HFFc6 (cell line): ENCODE results near the gene ANKRD10. TPM values are rescaled to one million over a fixed set of nuclear protein-coding genes. Genes with fewer than 3 reads are reported as not detected.
A peak's percentile ranks its signal among the peaks of the same experiment; 100 is the strongest.

Experiments
- DNase-seq: peaks from one replicate; pipeline ENCODE4 v3.0.0-alpha.2; 2018
- H3K27ac Mint-ChIP-seq: 2 replicates; pipeline ENCODE4 v1.8.0; 2020; ENCODE audit warnings: mild to moderate bottlenecking, mixed read lengths
- H3K27me3 Mint-ChIP-seq: 2 replicates; pipeline ENCODE4 v1.8.0; 2021; ENCODE audit warnings: mild to moderate bottlenecking, moderate library complexity, mixed read lengths; ENCODE audit not compliant: insufficient read depth
- H3K36me3 Mint-ChIP-seq: 2 replicates; pipeline ENCODE4 v1.8.0; 2021; ENCODE audit warnings: low read depth, mixed read lengths
- H3K4me1 Mint-ChIP-seq: 2 replicates; pipeline ENCODE4 v1.8.0; 2020; ENCODE audit warnings: low read depth, mixed read lengths
- H3K4me3 Mint-ChIP-seq: 2 replicates; pipeline ENCODE4 v1.8.0; 2020; ENCODE audit warnings: mild to moderate bottlenecking, moderate library complexity, mixed read lengths
- H3K9me3 Mint-ChIP-seq: 2 replicates; pipeline ENCODE4 v1.8.0; 2020; ENCODE audit warnings: mild to moderate bottlenecking, mixed read lengths
- CTCF ChIP-seq: fragments of 200-600 bp; sonication (generic); IDR thresholded peaks from 2 replicates; pipeline ENCODE4 v1.5.0; 2021; ENCODE audit warnings: antibody characterized with exemption, mild to moderate bottlenecking
- total RNA-seq, 6 experiments: library from RNA; stranded (reverse); fragmentation: NEBNext Ultra II Directional; extraction: Animal tissue kit (Norgen Biotek cat#: 25700); gene quantifications; 2 replicates in 1 of 6; 3 replicates in 5 of 6; pipeline ENCODE4 v1.2.3, GENCODE V29; 2021

ANKRD10 gene
- total RNA-seq, 6 experiments from 2014 or later = 27.1 to 37.2 (median 33.5) TPM

- Mint-ChIP-seq H3K27ac (no peak overlapping the region), H3K36me3 (no peaks in the 10 kb centered on the region), H3K9me3 (no peaks in the 10 kb centered on the region), H3K4me3 (no peak overlapping the region), H3K4me1 (no peaks in the 10 kb centered on the region), H3K27me3 (peaks cover 27% of the 10 kb centered on the region)
- no peak for DNase-seq
- TF ChIP-seq CTCF = no peak
These were observed 64.0 kb downstream of the ANKRD10 start for GRCh38 chr13:110850840-110851239.

- H3K27ac Mint-ChIP-seq = no peak overlapping the region
- no peaks in the 10 kb centered on the region for H3K36me3 Mint-ChIP-seq
- H3K4me3 Mint-ChIP-seq = no peak overlapping the region
- DNase-seq = no peak
- H3K27me3 Mint-ChIP-seq = peaks cover 33% of the 10 kb centered on the region
- no peaks in the 10 kb centered on the region for H3K9me3 Mint-ChIP-seq
- TF ChIP-seq CTCF = no peak
- H3K4me1 Mint-ChIP-seq = no peaks in the 10 kb centered on the region
These were observed 64.9 kb downstream of the ANKRD10 start for GRCh38 chr13:110850006-110850405.

- H3K27ac Mint-ChIP-seq = no peak overlapping the region
- peaks cover 8% of the 10 kb centered on the region; the same call in 1 of the 2 replicates for H3K9me3 Mint-ChIP-seq
- H3K36me3 Mint-ChIP-seq = peaks cover 6% of the 10 kb centered on the region; the same call in 1 of the 2 replicates
- H3K4me1 Mint-ChIP-seq = peaks cover 11% of the 10 kb centered on the region
- TF ChIP-seq CTCF = no peak
- H3K27me3 Mint-ChIP-seq = peaks cover 48% of the 10 kb centered on the region
- no peak for DNase-seq
- no peak overlapping the region for H3K4me3 Mint-ChIP-seq
These were observed 69.3 kb downstream of the ANKRD10 start for GRCh38 chr13:110845520-110845919.

- Mint-ChIP-seq H3K36me3 (peaks cover 6% of the 10 kb centered on the region; the same call in 1 of the 2 replicates), H3K4me3 (no peak overlapping the region), H3K9me3 (peaks cover 8% of the 10 kb centered on the region; the same call in 1 of the 2 replicates), H3K27me3 (peaks cover 43% of the 10 kb centered on the region), H3K4me1 (peaks cover 11% of the 10 kb centered on the region), H3K27ac (no peak overlapping the region; the same call in 1 of the 2 replicates)
- TF ChIP-seq CTCF = no peak
- peak; percentile 28 for DNase-seq
These were observed 73.0 kb downstream of the ANKRD10 start for GRCh38 chr13:110841846-110842245.

GRCh38 chr13:110841406-110841805 is 73.5 kb downstream of the ANKRD10 start:
- H3K36me3 Mint-ChIP-seq = peaks cover 6% of the 10 kb centered on the region; the same call in 1 of the 2 replicates
- peaks cover 13% of the 10 kb centered on the region for H3K4me1 Mint-ChIP-seq
- H3K27ac Mint-ChIP-seq = no peak overlapping the region; the same call in 1 of the 2 replicates
- DNase-seq = no peak
- no peak for TF ChIP-seq CTCF
- peaks cover 8% of the 10 kb centered on the region; the same call in 1 of the 2 replicates for H3K9me3 Mint-ChIP-seq
- peaks cover 42% of the 10 kb centered on the region for H3K27me3 Mint-ChIP-seq
- no peak overlapping the region for H3K4me3 Mint-ChIP-seq
